CD4-positive, alpha-beta T cell (primary cell): Measurements from ENCODE around the gene WDR82. TPM values are rescaled to one million over a fixed set of nuclear protein-coding genes. Genes with fewer than 3 reads are reported as not detected.

ENCODE experiments used
- ATAC-seq: fragments of 200-7000 bp; cut with Tn5 transposase; one replicate; pipeline ENCODE4 v1.10.0; 2022; ENCODE audit warnings: mild to moderate bottlenecking; ENCODE audit not compliant: poor library complexity
- CTCF ChIA-PET: fragments of 350-600 bp; sonication (Branson Sonifier 250); formaldehyde crosslinking; loops from one replicate; lab custom pipeline; 2021; ENCODE audit warnings: antibody characterized with exemption, inconsistent platforms; lab: Charles Lee
- POLR2A ChIA-PET: fragments of 350-600 bp; sonication (Branson Sonifier 250); formaldehyde crosslinking; loops from one replicate; lab custom pipeline; 2021; ENCODE audit warnings: antibody characterized with exemption, inconsistent platforms; lab: Charles Lee
- DNase-seq, 14 experiments: peaks; one replicate each; pipeline ENCODE4 v3.0.0-alpha.2; 2013 to 2020; ENCODE audit warnings: mixed read lengths in 2 of 14
- H3K27ac ChIP-seq, 2 donors: one replicate each; pipeline versions ENCODE4 v1.5.1 to v1.7.0; 2013; ENCODE audit warnings: low read length in 2 of 2, low read depth in 1 of 2, mild to moderate bottlenecking in 1 of 2
- H3K27me3 ChIP-seq, 2 experiments: 1 replicate in 1 of 2; 2 replicates in 1 of 2; pipeline versions ENCODE4 v1.6.1 to v1.7.0; 2013; ENCODE audit warnings: low read length in 2 of 2, control low read depth in 1 of 2, mild to moderate bottlenecking in 1 of 2, moderate library complexity in 1 of 2; ENCODE audit not compliant: insufficient read depth in 2 of 2, control insufficient read depth in 1 of 2
- H3K36me3 ChIP-seq: one replicate; pipeline ENCODE4 v1.6.1; 2013; ENCODE audit warnings: low read length, control low read depth; ENCODE audit not compliant: insufficient read depth
- H3K4me1 ChIP-seq: one replicate; pipeline ENCODE4 v1.6.1; 2013; ENCODE audit warnings: low read length, control low read depth; ENCODE audit not compliant: insufficient read depth
- H3K4me3 ChIP-seq: one replicate; pipeline ENCODE4 v1.5.1; 2013; ENCODE audit warnings: mild to moderate bottlenecking, low read length, moderate library complexity
- H3K9me3 ChIP-seq, 2 experiments: 1 replicate in 1 of 2; 2 replicates in 1 of 2; pipeline versions ENCODE4 v1.6.1 to v1.7.0; 2013; ENCODE audit warnings: low read length in 2 of 2, mild to moderate bottlenecking in 2 of 2, control low read depth in 1 of 2, moderate library complexity in 1 of 2; ENCODE audit not compliant: control insufficient read depth in 1 of 2, insufficient read depth in 1 of 2
- H3K27ac Mint-ChIP-seq: one replicate; pipeline ENCODE4 v1.8.0; 2020; ENCODE audit warnings: mixed read lengths
- H3K27me3 Mint-ChIP-seq: one replicate; pipeline ENCODE4 v1.8.0; 2021; ENCODE audit warnings: mixed read lengths
- H3K36me3 Mint-ChIP-seq: one replicate; pipeline ENCODE4 v1.8.0; 2021; ENCODE audit warnings: low read depth, mixed read lengths
- H3K4me1 Mint-ChIP-seq: one replicate; pipeline ENCODE4 v1.8.0; 2021; ENCODE audit warnings: low read depth, mixed read lengths
- H3K4me3 Mint-ChIP-seq: one replicate; pipeline ENCODE4 v1.8.0; 2020; ENCODE audit warnings: mild to moderate bottlenecking, mixed read lengths
- H3K9me3 Mint-ChIP-seq: one replicate; pipeline ENCODE4 v1.8.0; 2020; ENCODE audit warnings: mixed read lengths
- intact Hi-C, 2 experiments: fragments of 100-400 bp; cut with DNase I in 1 of 2; cut with micrococcal nuclease in 1 of 2; formaldehyde crosslinking; loops; one replicate each; pipeline versions ENCODE4 v1.15.1 to v1.9.0; 2023 to 2025; cut with DNase I, micrococcal nuclease
- total RNA-seq, 174 experiments: library from RNA in 2 of 174; stranded (reverse) in 2 of 174; gene quantifications; one replicate each; pipeline ENCODE4 v1.2.3 and lab custom pipeline; 2021 to 2026
- TF ChIP-seq, protein P1 (sequence below): fragments of 200-600 bp; IDR thresholded peaks from one replicate; pipeline ENCODE4 v1.8.0; 2022; ENCODE audit warnings: antibody characterized with exemption, mild to moderate bottlenecking

Gene WDR82
- total RNA-seq, 2 experiments from 2014 or later: 114 TPM

DNA sequence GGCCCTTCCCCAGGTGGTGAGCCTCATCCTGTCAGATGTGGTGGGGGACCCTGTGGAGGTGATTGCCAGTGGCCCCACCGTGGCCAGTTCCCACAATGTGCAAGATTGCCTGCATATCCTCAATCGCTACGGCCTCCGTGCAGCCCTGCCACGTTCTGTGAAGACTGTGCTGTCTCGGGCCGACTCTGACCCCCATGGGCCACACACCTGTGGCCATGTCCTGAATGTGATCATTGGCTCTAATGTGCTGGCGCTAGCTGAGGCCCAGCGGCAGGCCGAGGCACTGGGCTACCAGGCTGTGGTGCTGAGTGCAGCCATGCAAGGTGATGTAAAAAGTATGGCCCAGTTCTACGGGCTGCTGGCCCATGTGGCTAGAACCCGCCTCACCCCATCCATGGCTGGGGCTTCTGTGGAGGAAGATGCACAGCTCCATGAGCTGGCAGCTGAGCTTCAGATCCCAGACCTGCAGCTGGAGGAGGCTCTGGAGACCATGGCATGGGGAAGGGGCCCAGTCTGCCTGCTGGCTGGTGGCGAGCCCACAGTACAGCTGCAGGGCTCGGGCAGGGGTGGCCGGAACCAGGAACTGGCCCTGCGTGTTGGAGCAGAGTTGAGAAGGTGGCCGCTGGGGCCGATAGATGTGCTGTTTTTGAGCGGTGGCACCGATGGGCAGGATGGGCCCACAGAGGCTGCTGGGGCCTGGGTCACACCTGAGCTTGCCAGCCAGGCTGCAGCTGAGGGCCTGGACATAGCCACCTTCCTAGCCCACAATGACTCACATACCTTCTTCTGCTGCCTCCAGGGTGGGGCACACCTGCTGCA is 14.0 kb upstream of the WDR82 start:
- H3K36me3 Mint-ChIP-seq: peaks cover 54% of the 10 kb centered on the region
- H3K27me3 ChIP-seq: no peaks in the 10 kb centered on the region
- ATAC-seq (no peak), DNase-seq (no peak)
- no peaks in the 10 kb centered on the region for H3K9me3 ChIP-seq
- no peak overlapping the region for H3K4me3 Mint-ChIP-seq
- H3K27ac Mint-ChIP-seq: no peak overlapping the region
- no peaks in the 10 kb centered on the region for H3K9me3 Mint-ChIP-seq
- peaks cover 54% of the 10 kb centered on the region for H3K36me3 ChIP-seq
- TF ChIP-seq, protein P1, sequence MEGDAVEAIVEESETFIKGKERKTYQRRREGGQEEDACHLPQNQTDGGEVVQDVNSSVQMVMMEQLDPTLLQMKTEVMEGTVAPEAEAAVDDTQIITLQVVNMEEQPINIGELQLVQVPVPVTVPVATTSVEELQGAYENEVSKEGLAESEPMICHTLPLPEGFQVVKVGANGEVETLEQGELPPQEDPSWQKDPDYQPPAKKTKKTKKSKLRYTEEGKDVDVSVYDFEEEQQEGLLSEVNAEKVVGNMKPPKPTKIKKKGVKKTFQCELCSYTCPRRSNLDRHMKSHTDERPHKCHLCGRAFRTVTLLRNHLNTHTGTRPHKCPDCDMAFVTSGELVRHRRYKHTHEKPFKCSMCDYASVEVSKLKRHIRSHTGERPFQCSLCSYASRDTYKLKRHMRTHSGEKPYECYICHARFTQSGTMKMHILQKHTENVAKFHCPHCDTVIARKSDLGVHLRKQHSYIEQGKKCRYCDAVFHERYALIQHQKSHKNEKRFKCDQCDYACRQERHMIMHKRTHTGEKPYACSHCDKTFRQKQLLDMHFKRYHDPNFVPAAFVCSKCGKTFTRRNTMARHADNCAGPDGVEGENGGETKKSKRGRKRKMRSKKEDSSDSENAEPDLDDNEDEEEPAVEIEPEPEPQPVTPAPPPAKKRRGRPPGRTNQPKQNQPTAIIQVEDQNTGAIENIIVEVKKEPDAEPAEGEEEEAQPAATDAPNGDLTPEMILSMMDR: no peak
- no peak overlapping the region for H3K27ac ChIP-seq
- H3K4me1 ChIP-seq: peaks cover 38% of the 10 kb centered on the region
- peaks cover 34% of the 10 kb centered on the region for H3K4me1 Mint-ChIP-seq
- H3K27me3 Mint-ChIP-seq: no peaks in the 10 kb centered on the region
- ChIA-PET CTCF (interaction anchor here (1.5 kb wide), 1 partner anchor 72 kb away, joined by 5 read pairs; no protein-coding TSS in a partner anchor), POLR2A (interaction anchor here (1.1 to 1.2 kb wide), 2 partner anchors 14 to 61 kb away, joined by 3 read pairs; partner anchors contain the start of gene WDR82)
- no peak overlapping the region for H3K4me3 ChIP-seq
- intact Hi-C loops: loop anchor here in 1 of 2 experiments (5.0 kb wide), 1 partner anchor 155 kb away; the partner anchor contains the start of gene SEMA3G

DNA sequence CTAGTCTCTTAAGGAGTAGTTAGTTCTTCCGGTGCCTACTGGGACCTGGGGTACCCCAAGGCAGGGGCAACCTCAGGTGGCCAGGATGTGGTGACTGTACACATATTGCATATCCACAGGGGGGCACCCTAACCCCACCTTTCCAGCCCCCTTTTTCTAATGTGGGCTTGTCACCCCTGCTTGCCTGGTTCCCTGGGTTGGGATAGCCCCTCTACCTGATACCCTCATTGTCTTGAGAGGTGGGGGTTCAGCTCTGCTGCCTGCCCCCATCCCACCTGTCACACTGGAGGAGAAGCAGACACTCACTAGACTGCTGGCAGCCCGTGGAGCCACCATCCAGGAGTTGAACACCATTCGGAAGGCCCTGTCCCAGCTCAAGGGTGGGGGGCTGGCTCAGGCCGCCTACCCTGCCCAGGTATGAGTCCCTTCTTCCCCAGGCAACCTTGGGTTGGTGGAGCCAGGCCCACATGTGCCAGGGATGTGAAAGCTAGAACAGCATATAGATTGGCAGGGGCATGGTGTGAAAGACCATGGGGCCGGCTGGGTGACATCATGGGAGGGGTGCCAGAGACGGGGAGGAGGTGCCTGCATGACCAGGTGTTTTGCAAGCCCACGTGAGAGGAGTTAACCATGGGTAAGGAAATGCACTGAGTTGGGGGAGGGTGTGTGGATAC is 13.2 kb upstream of the WDR82 start:
- H3K36me3 Mint-ChIP-seq: peaks cover 54% of the 10 kb centered on the region
- DNase-seq (peak in 12 of 14 experiments; percentile 19 to 66 (median 44)), ATAC-seq (no peak)
- ChIA-PET CTCF (interaction anchor here (1.5 kb wide), 1 partner anchor 71 kb away, joined by 5 read pairs; no protein-coding TSS in a partner anchor), POLR2A (no interaction called here)
- H3K4me3 ChIP-seq: no peak overlapping the region
- H3K27ac ChIP-seq: no peak overlapping the region
- no peaks in the 10 kb centered on the region for H3K9me3 ChIP-seq
- H3K4me1 Mint-ChIP-seq: peaks cover 38% of the 10 kb centered on the region
- H3K4me1 ChIP-seq: peaks cover 46% of the 10 kb centered on the region
- H3K27me3 Mint-ChIP-seq: no peaks in the 10 kb centered on the region
- H3K36me3 ChIP-seq: peaks cover 52% of the 10 kb centered on the region
- TF ChIP-seq, protein P1: peak; percentile 53
- H3K9me3 Mint-ChIP-seq: no peaks in the 10 kb centered on the region
- intact Hi-C loops: loop anchor here (1.0 to 5.0 kb wide), 3 partner anchors 48 to 156 kb away; partner anchors contain the start of gene SEMA3G (in 1 of the 2)
- peak overlapping the region; percentile 80 for H3K4me3 Mint-ChIP-seq
- peak overlapping the region; percentile 80 for H3K27ac Mint-ChIP-seq
- no peaks in the 10 kb centered on the region for H3K27me3 ChIP-seq
